Tibial nerve (tissue), 4 donors: ENCODE results near the gene PARD3B. TPM values are rescaled to one million over a fixed set of nuclear protein-coding genes. Genes with fewer than 3 reads are reported as not detected.

Experiments
- DNase-seq, 2 donors: peaks; one replicate each; pipeline ENCODE4 v3.0.0-alpha.2; 2019; ENCODE audit warnings: low spot score in 2 of 2
- H3K27ac ChIP-seq, 4 donors: fragments of 200-600 bp; sonication (generic) in 3 of 4; one replicate each; pipeline ENCODE4 v1.5.1; 2017 to 2019; ENCODE audit warnings: mild to moderate bottlenecking in 1 of 4
- H3K27me3 ChIP-seq, 2 donors: fragments of 200-600 bp; sonication (generic) in 1 of 2; one replicate each; pipeline versions ENCODE4 v1.5.1 to v1.6.0; 2017 to 2019
- H3K36me3 ChIP-seq, 3 donors: fragments of 200-600 bp; sonication (generic); one replicate each; pipeline ENCODE4 v1.5.1; 2018 to 2019
- H3K4me1 ChIP-seq, 4 donors: fragments of 200-600 bp; sonication (generic) in 3 of 4; one replicate each; pipeline ENCODE4 v1.5.1; 2017 to 2019
- H3K4me3 ChIP-seq, 4 donors: fragments of 200-600 bp; sonication (generic) in 3 of 4; one replicate each; pipeline ENCODE4 v1.5.1; 2017 to 2019; ENCODE audit warnings: mild to moderate bottlenecking in 1 of 4, moderate library complexity in 1 of 4
- H3K9me3 ChIP-seq, 4 donors: fragments of 200-600 bp; sonication (generic) in 3 of 4; one replicate each; pipeline ENCODE4 v1.5.1; 2017 to 2019
- EP300 ChIP-seq, 2 donors: sonication (generic); formaldehyde crosslinking; IDR thresholded peaks; one replicate each; pipeline ENCODE4 v1.6.1; 2017; ENCODE audit warnings: antibody characterized with exemption in 2 of 2, mild to moderate bottlenecking in 1 of 2
- POLR2A ChIP-seq, 2 donors: fragments of 450-650 bp; IDR thresholded peaks; one replicate each; pipeline ENCODE4 v1.6.1; 2017; ENCODE audit warnings: antibody characterized with exemption in 2 of 2, mild to moderate bottlenecking in 2 of 2, moderate library complexity in 2 of 2
- WGBS, 2 donors: methylation state at CpG; one replicate each; pipeline ENCODE4 v1.1.5; 2018; 5-methylcytosine and 5-hydroxymethylcytosine counted together
- total RNA-seq, 4 donors: library from RNA; depleted of rRNA; stranded (reverse); fragments of >200 nt; gene quantifications; one replicate each; pipeline ENCODE4 v1.1.0, GENCODE V29; 2016
- TF ChIP-seq, protein P1 (sequence below), 5 experiments: fragments of 200-600 bp in 3 of 5; fragments of 450-650 bp in 2 of 5; sonication (generic) in 3 of 5; IDR thresholded peaks; one replicate each; pipeline ENCODE4 v1.5.1; 2016 to 2019; ENCODE audit warnings: antibody characterized with exemption in 5 of 5, mild to moderate bottlenecking in 3 of 5, moderate library complexity in 2 of 5

PARD3B gene
- total RNA-seq, 4 donors from 2014 or later: 47.4 to 101 (median 64.8) TPM

- Histone ChIP-seq H3K4me3 (no peak overlapping the region), H3K4me1 (no peaks in the 10 kb centered on the region), H3K36me3 (no peaks in the 10 kb centered on the region), H3K27ac (no peak overlapping the region), H3K27me3 (no peaks in the 10 kb centered on the region), H3K9me3 (peaks cover 0 to 9% (median 0%) of the 10 kb centered on the region in 4 donors)
- WGBS, 2 donors: 91 to 97% methylated on average over 3 of the region's 3 CpGs
- no peak for DNase-seq
- TF ChIP-seq POLR2A (IDR thresholded peaks at IDR 0.05) (no peak), EP300 (IDR thresholded peaks at IDR 0.05) (no peak)
- TF ChIP-seq, protein P1, sequence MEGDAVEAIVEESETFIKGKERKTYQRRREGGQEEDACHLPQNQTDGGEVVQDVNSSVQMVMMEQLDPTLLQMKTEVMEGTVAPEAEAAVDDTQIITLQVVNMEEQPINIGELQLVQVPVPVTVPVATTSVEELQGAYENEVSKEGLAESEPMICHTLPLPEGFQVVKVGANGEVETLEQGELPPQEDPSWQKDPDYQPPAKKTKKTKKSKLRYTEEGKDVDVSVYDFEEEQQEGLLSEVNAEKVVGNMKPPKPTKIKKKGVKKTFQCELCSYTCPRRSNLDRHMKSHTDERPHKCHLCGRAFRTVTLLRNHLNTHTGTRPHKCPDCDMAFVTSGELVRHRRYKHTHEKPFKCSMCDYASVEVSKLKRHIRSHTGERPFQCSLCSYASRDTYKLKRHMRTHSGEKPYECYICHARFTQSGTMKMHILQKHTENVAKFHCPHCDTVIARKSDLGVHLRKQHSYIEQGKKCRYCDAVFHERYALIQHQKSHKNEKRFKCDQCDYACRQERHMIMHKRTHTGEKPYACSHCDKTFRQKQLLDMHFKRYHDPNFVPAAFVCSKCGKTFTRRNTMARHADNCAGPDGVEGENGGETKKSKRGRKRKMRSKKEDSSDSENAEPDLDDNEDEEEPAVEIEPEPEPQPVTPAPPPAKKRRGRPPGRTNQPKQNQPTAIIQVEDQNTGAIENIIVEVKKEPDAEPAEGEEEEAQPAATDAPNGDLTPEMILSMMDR (IDR thresholded peaks at IDR 0.05): no peak
Observed at GRCh38 chr2:205002390-205002789, 457.1 kb downstream of the PARD3B start.

DNA sequence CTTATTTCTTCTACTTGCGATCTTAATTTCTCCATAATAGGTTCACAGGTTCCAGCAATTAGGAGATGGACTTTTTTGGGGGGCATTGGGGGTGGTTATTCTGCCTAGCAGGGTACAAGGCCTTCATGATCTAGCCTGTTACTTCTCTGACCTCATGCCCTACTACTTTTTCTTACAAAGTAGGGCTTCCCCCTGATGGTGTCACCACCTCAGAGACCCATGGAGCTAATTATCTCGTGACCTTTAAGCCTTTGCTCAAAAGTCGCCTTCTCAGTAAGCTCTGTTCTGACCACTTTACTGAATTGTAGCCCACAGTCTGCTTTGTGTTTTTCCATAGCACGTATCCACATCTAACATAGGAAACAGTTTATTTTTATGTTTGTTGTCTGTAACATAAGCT is 458.0 kb downstream of the PARD3B start:
- no peak overlapping the region for H3K27ac ChIP-seq
- TF ChIP-seq, protein P1 (IDR thresholded peaks at IDR 0.05): no peak
- no peak for TF ChIP-seq EP300 (IDR thresholded peaks at IDR 0.05)
- no peak for TF ChIP-seq POLR2A (IDR thresholded peaks at IDR 0.05)
- 66 to 76% methylated on average over 4 of the region's 4 CpGs for WGBS, 2 donors
- no peaks in the 10 kb centered on the region for H3K27me3 ChIP-seq
- no peaks in the 10 kb centered on the region for H3K36me3 ChIP-seq
- peaks cover 0 to 14% (median 0%) of the 10 kb centered on the region in 4 donors for H3K9me3 ChIP-seq
- H3K4me3 ChIP-seq: no peak overlapping the region
- no peak for DNase-seq
- no peaks in the 10 kb centered on the region for H3K4me1 ChIP-seq

DNA sequence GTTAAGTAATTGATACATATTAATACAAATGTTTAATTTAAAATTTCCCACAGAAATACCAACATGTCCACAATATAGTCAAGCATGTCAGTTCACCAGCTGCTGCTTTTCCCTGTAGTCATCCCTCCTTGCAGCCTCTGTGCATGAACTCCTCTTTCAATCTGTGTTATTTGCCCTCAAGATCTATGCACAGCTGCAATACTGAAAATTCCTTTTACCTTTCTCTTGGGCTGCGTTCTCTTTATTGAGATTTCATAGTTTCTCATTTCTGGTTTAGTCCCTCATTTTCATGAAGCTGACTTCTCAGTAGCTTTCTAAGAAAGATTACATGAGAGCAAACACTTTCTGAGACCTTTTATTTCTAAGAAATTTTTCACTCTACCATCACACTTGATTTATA is 464.9 kb downstream of the PARD3B start:
- Histone ChIP-seq H3K27ac (no peak overlapping the region), H3K4me1 (peaks cover 0 to 5% (median 0%) of the 10 kb centered on the region in 4 donors), H3K9me3 (peaks cover 0 to 14% (median 0%) of the 10 kb centered on the region in 4 donors), H3K36me3 (no peaks in the 10 kb centered on the region), H3K4me3 (no peak overlapping the region), H3K27me3 (no peaks in the 10 kb centered on the region)
- DNase-seq: no peak
- 0 to 76% methylated on average over 1 of the region's 1 CpG for WGBS, 2 donors
- TF ChIP-seq, protein P1 (IDR thresholded peaks at IDR 0.05): no peak

DNA sequence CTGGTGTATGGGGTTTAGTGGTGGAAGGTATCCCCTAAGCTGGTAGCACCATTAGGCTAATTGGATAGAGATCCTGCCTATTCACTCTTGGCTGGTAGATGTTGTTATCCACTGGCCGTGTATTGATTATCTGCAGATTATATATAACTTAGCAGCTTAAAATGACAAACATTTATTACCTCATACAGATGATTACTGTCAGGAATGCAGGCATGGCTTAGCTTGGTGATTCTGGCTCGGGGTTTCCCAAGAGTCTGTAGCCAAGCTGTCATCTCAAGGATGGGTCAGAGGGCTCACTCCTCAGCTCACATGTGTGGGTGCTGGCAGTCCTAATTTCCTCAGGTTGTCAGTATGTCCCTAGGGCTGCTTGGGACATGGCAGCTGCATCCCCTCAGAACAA is 465.8 kb downstream of the PARD3B start:
- no peaks in the 10 kb centered on the region for H3K36me3 ChIP-seq
- 95% methylated on average over 2 of the region's 2 CpGs for WGBS, 2 donors
- peaks cover 0 to 14% (median 0%) of the 10 kb centered on the region in 4 donors for H3K9me3 ChIP-seq
- no peak for TF ChIP-seq EP300 (IDR thresholded peaks at IDR 0.05)
- TF ChIP-seq, protein P1 (IDR thresholded peaks at IDR 0.05): no peak
- no peak for TF ChIP-seq POLR2A (IDR thresholded peaks at IDR 0.05)
- H3K27ac ChIP-seq: no peak overlapping the region
- no peaks in the 10 kb centered on the region for H3K27me3 ChIP-seq
- DNase-seq: no peak
- peaks cover 0 to 5% (median 0%) of the 10 kb centered on the region in 4 donors for H3K4me1 ChIP-seq
- H3K4me3 ChIP-seq: no peak overlapping the region

DNA sequence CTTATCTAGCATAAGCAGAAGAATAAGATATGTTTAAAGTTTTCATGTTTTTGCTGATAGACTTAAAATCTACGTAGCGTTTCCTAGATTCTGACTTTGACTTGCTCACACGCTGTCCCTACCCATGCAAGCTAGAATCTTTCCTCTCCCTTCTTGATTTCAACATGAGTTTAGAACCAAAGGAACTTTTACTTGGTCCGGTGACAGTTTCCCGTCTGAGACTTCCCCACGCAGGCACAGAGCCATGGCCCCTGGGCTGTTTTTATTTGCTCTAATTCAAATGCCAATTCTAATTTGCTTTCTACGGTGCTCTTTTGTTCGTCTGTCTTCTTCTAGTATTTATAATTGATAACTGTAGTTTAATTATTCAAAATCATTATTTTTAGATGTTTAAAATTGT is 467.7 kb downstream of the PARD3B start:
- H3K27ac ChIP-seq: no peak overlapping the region
- TF ChIP-seq EP300 (IDR thresholded peaks at IDR 0.05): no peak
- TF ChIP-seq POLR2A (IDR thresholded peaks at IDR 0.05): no peak
- TF ChIP-seq, protein P1 (IDR thresholded peaks at IDR 0.05): no peak
- no peak overlapping the region for H3K4me3 ChIP-seq
- no peaks in the 10 kb centered on the region for H3K9me3 ChIP-seq
- H3K4me1 ChIP-seq: peaks cover 0 to 5% (median 0%) of the 10 kb centered on the region in 4 donors
- DNase-seq: no peak
- 81 to 85% methylated on average over 8 of the region's 8 CpGs for WGBS, 2 donors
- H3K27me3 ChIP-seq: no peaks in the 10 kb centered on the region
- no peaks in the 10 kb centered on the region for H3K36me3 ChIP-seq
